NT2/D1 (cell line): ENCODE data around the gene CAMK2D.

ENCODE experiments used
- SUZ12 ChIP-seq: IDR thresholded peaks from 2 replicates; pipeline ENCODE4 v1.6.1; 2011; ENCODE audit not compliant: insufficient read length, insufficient read depth; ENCODE audit errors: extremely low read depth
- YY1 ChIP-seq: IDR thresholded peaks from 2 replicates; pipeline ENCODE4 v1.6.1; 2011; ENCODE audit not compliant: insufficient read length, insufficient read depth
- ZNF274 ChIP-seq: IDR thresholded peaks from 2 replicates; pipeline ENCODE4 v1.6.1; 2011; ENCODE audit warnings: mild to moderate bottlenecking, low read depth, low read length

DNA sequence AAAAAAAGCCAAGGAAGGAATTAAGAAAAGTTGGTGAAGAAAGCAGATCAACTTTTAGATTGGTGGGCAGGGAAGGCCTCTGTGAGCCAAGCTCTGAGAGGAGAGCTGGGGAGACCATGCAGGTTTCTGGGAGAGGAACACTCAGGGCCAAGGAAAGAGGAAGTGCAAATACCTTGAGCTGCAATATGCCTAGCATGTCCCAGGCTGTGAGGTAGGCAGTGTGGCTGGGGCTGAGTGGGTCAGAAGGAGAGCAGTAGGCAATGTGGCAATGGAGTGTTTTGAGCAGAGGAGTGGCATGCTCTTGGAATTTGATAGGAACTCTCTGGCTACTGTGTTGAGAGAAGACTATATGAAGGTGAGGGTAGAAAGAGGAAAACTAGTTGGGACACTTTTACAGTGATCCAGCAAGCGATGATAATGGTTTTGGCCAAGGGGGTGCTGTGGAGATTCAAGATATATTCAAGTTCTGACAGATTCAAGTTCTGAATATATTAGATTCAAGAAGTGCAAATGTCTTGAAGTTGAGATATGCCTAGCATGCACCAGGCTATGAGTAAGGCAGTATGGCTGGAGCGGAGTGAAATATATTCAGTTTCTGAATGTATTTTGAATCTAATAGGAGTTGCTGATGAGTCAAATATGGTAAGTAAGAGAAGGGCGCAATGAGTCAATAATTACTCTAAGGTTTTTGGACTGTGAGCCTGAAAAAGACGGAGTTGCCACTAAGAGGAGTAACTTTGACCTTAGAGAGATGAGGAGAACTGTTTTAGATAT, 172.5 kb downstream of the CAMK2D start:
- TF ChIP-seq ZNF274 (no peak), YY1 (no peak), SUZ12 (no peak)
